ENCODE data around the gene ADK. TPM values are rescaled to one million over a fixed set of nuclear protein-coding genes. Genes with fewer than 3 reads are reported as not detected.

The ADK gene
- total and polyA plus RNA-seq, 2 experiments from 2014 or later = 39.9 to 53.0 TPM

DNA sequence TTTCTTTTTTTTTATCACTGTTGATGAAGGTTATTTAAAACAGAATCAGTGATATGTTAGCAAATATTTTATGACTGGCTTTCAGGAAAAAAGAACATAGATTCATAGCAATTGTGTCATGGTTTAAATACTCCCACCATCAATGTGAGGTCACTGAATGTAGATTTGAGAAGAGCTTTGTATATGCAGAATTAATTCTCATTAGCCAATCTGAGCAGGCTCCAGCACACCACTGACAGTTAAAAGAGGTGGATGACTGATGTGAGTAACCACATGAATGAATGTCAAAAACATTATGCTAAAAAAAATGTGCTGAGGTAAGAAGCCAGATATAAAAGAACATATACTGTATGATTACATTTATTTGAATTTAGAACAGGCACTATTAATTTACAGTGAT lies 500.5 kb downstream of the ADK start:
- Histone ChIP-seq H3F3A (replicated peaks; ENCODE audit: low read depth) (no peaks in the 10 kb centered on the region), H2AFZ (no peak overlapping the region), H3K79me2 (replicated peaks; ENCODE audit: insufficient read depth) (no peaks in the 10 kb centered on the region), H4K20me1 (replicated peaks; ENCODE audit: insufficient read depth) (no peaks in the 10 kb centered on the region), H3K27ac (ENCODE audit: low read depth) (no peak overlapping the region), H3K9me2 (ENCODE audit: insufficient read depth) (0 out of 2 replicates have a peak, but pooled peaks cover 7% of the 10 kb centered on the region), H3K4me3 (no peak overlapping the region), H3K4me2 (no peak overlapping the region), H3K27me3 (ENCODE audit: insufficient read depth) (no peaks in the 10 kb centered on the region), H3K36me3 (ENCODE audit: insufficient read depth) (no peaks in the 10 kb centered on the region), H3K4me1 (ENCODE audit: insufficient read depth) (peaks cover 1% of the 10 kb centered on the region; the same call in 1 of the 2 replicates)
- ATAC-seq = no peak
- Mint-ChIP-seq H3K4me1 (peaks cover 1% of the 10 kb centered on the region; the same call in 2 of the 3 replicates), H3K27me3 (ENCODE audit: insufficient read depth, low read depth, poor library complexity) (no peaks in the 10 kb centered on the region), H3K36me3 (ENCODE audit: low read depth) (peaks cover 3% of the 10 kb centered on the region; the same call in 1 of the 3 replicates), H3K9me3 (no peaks in the 10 kb centered on the region), H3K4me3 (no peak overlapping the region), H3K27ac (no peak overlapping the region)
- TF ChIP-seq NANOG (IDR thresholded peaks at IDR 0.05; ENCODE audit: borderline replicate concordance) (no peak), ZNF331 (CRISPR knock-in tag; IDR thresholded peaks at IDR 0.05; ENCODE audit: low read depth) (no peak), EZH2 (IDR thresholded peaks at IDR 0.05; ENCODE audit: low read depth, unreplicated experiment) (no peak), POLR2AphosphoS5 (IDR thresholded peaks at IDR 0.05; ENCODE audit: low read depth) (no peak), EZH2phosphoT487 (IDR thresholded peaks at IDR 0.05; ENCODE audit: unreplicated experiment) (no peak), CREB1 (CRISPR knock-in tag; IDR thresholded peaks at IDR 0.05; ENCODE audit: low read depth) (no peak), ZNF114 (CRISPR knock-in tag; IDR thresholded peaks at IDR 0.05) (no peak), JUNB (IDR thresholded peaks at IDR 0.05; ENCODE audit: unreplicated experiment) (no peak), ETS1 (IDR thresholded peaks at IDR 0.05) (no peak), STAT1 (IDR thresholded peaks at IDR 0.05; ENCODE audit: unreplicated experiment) (no peak)
- TF ChIP-seq, protein P1, sequence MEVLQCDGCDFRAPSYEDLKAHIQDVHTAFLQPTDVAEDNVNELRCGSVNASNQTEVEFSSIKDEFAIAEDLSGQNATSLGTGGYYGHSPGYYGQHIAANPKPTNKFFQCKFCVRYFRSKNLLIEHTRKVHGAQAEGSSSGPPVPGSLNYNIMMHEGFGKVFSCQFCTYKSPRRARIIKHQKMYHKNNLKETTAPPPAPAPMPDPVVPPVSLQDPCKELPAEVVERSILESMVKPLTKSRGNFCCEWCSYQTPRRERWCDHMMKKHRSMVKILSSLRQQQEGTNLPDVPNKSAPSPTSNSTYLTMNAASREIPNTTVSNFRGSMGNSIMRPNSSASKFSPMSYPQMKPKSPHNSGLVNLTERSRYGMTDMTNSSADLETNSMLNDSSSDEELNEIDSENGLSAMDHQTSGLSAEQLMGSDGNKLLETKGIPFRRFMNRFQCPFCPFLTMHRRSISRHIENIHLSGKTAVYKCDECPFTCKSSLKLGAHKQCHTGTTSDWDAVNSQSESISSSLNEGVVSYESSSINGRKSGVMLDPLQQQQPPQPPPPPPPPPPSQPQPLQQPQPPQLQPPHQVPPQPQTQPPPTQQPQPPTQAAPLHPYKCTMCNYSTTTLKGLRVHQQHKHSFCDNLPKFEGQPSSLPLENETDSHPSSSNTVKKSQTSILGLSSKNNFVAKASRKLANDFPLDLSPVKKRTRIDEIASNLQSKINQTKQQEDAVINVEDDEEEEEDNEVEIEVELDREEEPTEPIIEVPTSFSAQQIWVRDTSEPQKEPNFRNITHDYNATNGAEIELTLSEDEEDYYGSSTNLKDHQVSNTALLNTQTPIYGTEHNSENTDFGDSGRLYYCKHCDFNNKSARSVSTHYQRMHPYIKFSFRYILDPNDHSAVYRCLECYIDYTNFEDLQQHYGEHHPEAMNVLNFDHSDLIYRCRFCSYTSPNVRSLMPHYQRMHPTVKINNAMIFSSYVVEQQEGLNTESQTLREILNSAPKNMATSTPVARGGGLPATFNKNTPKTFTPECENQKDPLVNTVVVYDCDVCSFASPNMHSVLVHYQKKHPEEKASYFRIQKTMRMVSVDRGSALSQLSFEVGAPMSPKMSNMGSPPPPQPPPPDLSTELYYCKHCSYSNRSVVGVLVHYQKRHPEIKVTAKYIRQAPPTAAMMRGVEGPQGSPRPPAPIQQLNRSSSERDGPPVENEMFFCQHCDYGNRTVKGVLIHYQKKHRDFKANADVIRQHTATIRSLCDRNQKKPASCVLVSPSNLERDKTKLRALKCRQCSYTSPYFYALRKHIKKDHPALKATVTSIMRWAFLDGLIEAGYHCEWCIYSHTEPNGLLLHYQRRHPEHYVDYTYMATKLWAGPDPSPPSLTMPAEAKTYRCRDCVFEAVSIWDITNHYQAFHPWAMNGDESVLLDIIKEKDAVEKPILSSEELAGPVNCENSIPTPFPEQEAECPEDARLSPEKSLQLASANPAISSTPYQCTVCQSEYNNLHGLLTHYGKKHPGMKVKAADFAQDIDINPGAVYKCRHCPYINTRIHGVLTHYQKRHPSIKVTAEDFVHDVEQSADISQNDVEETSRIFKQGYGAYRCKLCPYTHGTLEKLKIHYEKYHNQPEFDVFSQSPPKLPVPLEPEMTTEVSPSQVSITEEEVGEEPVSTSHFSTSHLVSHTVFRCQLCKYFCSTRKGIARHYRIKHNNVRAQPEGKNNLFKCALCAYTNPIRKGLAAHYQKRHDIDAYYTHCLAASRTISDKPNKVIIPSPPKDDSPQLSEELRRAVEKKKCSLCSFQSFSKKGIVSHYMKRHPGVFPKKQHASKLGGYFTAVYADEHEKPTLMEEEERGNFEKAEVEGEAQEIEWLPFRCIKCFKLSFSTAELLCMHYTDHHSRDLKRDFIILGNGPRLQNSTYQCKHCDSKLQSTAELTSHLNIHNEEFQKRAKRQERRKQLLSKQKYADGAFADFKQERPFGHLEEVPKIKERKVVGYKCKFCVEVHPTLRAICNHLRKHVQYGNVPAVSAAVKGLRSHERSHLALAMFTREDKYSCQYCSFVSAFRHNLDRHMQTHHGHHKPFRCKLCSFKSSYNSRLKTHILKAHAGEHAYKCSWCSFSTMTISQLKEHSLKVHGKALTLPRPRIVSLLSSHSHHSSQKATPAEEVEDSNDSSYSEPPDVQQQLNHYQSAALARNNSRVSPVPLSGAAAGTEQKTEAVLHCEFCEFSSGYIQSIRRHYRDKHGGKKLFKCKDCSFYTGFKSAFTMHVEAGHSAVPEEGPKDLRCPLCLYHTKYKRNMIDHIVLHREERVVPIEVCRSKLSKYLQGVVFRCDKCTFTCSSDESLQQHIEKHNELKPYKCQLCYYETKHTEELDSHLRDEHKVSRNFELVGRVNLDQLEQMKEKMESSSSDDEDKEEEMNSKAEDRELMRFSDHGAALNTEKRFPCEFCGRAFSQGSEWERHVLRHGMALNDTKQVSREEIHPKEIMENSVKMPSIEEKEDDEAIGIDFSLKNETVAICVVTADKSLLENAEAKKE (CRISPR knock-in tag; IDR thresholded peaks at IDR 0.05) = no peak
- TF ChIP-seq, protein P2, sequence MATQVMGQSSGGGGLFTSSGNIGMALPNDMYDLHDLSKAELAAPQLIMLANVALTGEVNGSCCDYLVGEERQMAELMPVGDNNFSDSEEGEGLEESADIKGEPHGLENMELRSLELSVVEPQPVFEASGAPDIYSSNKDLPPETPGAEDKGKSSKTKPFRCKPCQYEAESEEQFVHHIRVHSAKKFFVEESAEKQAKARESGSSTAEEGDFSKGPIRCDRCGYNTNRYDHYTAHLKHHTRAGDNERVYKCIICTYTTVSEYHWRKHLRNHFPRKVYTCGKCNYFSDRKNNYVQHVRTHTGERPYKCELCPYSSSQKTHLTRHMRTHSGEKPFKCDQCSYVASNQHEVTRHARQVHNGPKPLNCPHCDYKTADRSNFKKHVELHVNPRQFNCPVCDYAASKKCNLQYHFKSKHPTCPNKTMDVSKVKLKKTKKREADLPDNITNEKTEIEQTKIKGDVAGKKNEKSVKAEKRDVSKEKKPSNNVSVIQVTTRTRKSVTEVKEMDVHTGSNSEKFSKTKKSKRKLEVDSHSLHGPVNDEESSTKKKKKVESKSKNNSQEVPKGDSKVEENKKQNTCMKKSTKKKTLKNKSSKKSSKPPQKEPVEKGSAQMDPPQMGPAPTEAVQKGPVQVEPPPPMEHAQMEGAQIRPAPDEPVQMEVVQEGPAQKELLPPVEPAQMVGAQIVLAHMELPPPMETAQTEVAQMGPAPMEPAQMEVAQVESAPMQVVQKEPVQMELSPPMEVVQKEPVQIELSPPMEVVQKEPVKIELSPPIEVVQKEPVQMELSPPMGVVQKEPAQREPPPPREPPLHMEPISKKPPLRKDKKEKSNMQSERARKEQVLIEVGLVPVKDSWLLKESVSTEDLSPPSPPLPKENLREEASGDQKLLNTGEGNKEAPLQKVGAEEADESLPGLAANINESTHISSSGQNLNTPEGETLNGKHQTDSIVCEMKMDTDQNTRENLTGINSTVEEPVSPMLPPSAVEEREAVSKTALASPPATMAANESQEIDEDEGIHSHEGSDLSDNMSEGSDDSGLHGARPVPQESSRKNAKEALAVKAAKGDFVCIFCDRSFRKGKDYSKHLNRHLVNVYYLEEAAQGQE (IDR thresholded peaks at IDR 0.05; ENCODE audit: unreplicated experiment) = no peak
- TF ChIP-seq, protein P3, sequence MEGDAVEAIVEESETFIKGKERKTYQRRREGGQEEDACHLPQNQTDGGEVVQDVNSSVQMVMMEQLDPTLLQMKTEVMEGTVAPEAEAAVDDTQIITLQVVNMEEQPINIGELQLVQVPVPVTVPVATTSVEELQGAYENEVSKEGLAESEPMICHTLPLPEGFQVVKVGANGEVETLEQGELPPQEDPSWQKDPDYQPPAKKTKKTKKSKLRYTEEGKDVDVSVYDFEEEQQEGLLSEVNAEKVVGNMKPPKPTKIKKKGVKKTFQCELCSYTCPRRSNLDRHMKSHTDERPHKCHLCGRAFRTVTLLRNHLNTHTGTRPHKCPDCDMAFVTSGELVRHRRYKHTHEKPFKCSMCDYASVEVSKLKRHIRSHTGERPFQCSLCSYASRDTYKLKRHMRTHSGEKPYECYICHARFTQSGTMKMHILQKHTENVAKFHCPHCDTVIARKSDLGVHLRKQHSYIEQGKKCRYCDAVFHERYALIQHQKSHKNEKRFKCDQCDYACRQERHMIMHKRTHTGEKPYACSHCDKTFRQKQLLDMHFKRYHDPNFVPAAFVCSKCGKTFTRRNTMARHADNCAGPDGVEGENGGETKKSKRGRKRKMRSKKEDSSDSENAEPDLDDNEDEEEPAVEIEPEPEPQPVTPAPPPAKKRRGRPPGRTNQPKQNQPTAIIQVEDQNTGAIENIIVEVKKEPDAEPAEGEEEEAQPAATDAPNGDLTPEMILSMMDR (conservative IDR thresholded peaks at IDR 0.05; ENCODE audit: low read depth in 2 of 2) = no peak
- DNase-seq (ENCODE audit: low spot score) = no peak
